ENCODE results near the gene EIF5.

DNA sequence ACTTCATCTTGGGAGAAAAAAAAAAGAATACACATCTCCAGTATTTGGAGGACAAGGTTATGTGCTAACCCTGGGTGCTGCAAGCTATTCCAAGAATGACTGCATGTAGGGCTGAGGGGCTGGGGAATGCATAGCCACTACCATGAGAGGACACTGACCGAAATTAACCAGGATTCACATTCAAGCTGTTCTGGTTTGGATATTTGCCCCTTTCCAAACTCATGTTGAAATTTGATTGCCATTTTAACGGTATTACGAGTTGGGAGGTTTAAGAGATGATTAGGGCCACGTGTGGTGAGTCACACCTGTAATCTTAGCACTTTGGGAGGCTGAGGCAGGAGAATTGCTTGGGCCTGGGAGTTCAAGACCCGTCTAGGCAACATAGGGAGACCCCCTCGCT, 32.7 kb downstream of the EIF5 start:
- TF ChIP-seq, protein P1, sequence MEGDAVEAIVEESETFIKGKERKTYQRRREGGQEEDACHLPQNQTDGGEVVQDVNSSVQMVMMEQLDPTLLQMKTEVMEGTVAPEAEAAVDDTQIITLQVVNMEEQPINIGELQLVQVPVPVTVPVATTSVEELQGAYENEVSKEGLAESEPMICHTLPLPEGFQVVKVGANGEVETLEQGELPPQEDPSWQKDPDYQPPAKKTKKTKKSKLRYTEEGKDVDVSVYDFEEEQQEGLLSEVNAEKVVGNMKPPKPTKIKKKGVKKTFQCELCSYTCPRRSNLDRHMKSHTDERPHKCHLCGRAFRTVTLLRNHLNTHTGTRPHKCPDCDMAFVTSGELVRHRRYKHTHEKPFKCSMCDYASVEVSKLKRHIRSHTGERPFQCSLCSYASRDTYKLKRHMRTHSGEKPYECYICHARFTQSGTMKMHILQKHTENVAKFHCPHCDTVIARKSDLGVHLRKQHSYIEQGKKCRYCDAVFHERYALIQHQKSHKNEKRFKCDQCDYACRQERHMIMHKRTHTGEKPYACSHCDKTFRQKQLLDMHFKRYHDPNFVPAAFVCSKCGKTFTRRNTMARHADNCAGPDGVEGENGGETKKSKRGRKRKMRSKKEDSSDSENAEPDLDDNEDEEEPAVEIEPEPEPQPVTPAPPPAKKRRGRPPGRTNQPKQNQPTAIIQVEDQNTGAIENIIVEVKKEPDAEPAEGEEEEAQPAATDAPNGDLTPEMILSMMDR (conservative IDR thresholded peaks at IDR 0.05 in 1 of 2, IDR thresholded peaks at IDR 0.05 in 1 of 2; ENCODE audit: extremely low read depth in 1 of 2, insufficient read depth in 1 of 2, low read depth in 1 of 2, low read length in 2 of 2), result no peak
- no peak for TF ChIP-seq EZH2 (IDR thresholded peaks at IDR 0.05; ENCODE audit: borderline replicate concordance, low read length)

Data from mammary epithelial cell (primary cell).